NCI-H1694 (cell line): ENCODE data around the gene CNN3.
A peak's percentile ranks its signal among the peaks of the same experiment; 100 is the strongest.
"Not testable (repeated sequence)": the region's sequence is repeated elsewhere in the genome, so short reads cannot be mapped to it uniquely, and the experiment has no call there.

Source experiments
- DNase-seq: peaks from one replicate; lab custom pipeline; 2025; lab: John Stamatoyannopoulos, UW

Gene CNN3

GRCh38 chr1:94949681-94950661, 23.1 kb upstream of the CNN3 start:
- peak; percentile 30 for DNase-seq

- no peak for DNase-seq
These were observed 20.5 kb upstream of the CNN3 start for GRCh38 chr1:94947437-94947836.

- no peak for DNase-seq
These were observed 20.0 kb upstream of the CNN3 start for GRCh38 chr1:94946886-94947285.

- no peak for DNase-seq
These were observed 15.5 kb upstream of the CNN3 start for GRCh38 chr1:94942171-94943128.

- not testable (repeated sequence) for DNase-seq
These were observed 14.6 kb upstream of the CNN3 start for GRCh38 chr1:94941480-94941879.

GRCh38 chr1:94940738-94941137, 13.8 kb upstream of the CNN3 start:
- no peak for DNase-seq

- DNase-seq, result no peak
These were observed 10.9 kb upstream of the CNN3 start for GRCh38 chr1:94937820-94938219.

GRCh38 chr1:94936861-94937620, 10.1 kb upstream of the CNN3 start:
- DNase-seq, result no peak

- no peak for DNase-seq
These were observed 8.6 kb upstream of the CNN3 start for GRCh38 chr1:94935476-94935875.

GRCh38 chr1:94935034-94935433, 8.1 kb upstream of the CNN3 start:
- no peak for DNase-seq

- no peak for DNase-seq
These were observed 7.6 kb upstream of the CNN3 start for GRCh38 chr1:94934551-94934950.

GRCh38 chr1:94931254-94931841, 4.4 kb upstream of the CNN3 start:
- no peak for DNase-seq

GRCh38 chr1:94929351-94930217, 2.7 kb upstream of the CNN3 start:
- no peak for DNase-seq

- no peak for DNase-seq
These were observed 1.5 kb upstream of the CNN3 start for GRCh38 chr1:94928293-94928939.

GRCh38 chr1:94927405-94928175, 680 bp upstream of the CNN3 start:
- peak; percentile 8 for DNase-seq

- no peak for DNase-seq
These were observed 590 bp downstream of the CNN3 start for GRCh38 chr1:94926126-94926914.

- DNase-seq, result peak; percentile 61
These were observed 1.3 kb downstream of the CNN3 start for GRCh38 chr1:94925561-94926125.

GRCh38 chr1:94925004-94925403, 1.9 kb downstream of the CNN3 start:
- no peak for DNase-seq
